ENCODE data around the gene ANKRD35. TPM values are rescaled to one million over a fixed set of nuclear protein-coding genes. Genes with fewer than 3 reads are reported as not detected.
A peak's percentile ranks its signal among the peaks of the same experiment; 100 is the strongest.

ANKRD35 gene
- total and polyA plus RNA-seq, 2 of the 8 experiments (the other 6 are each of a cell fraction or from before 2014, with no cell fraction given): 1.6 to 3.0 TPM

GRCh38 chr1:145927063-145927886 lies 41.6 kb upstream of the ANKRD35 start, which contains the start of gene RBM8A (continued):
- peak; percentile 79 for TF ChIP-seq TAF1 (IDR thresholded peaks at IDR 0.05; ENCODE audit: low read depth, low read length)
- no peak for TF ChIP-seq EZH2 (IDR thresholded peaks at IDR 0.05; ENCODE audit: low read depth, low read length, severe bottlenecking)
- TF ChIP-seq RXRA (IDR thresholded peaks at IDR 0.05; ENCODE audit: insufficient read depth, low read depth, low read length): no peak
- no peak for TF ChIP-seq RBBP5 (IDR thresholded peaks at IDR 0.05; ENCODE audit: borderline replicate concordance, low read depth, low read length)
- TF ChIP-seq RAD21 (IDR thresholded peaks at IDR 0.05 in 1 of 2, conservative IDR thresholded peaks at IDR 0.05 in 1 of 2; ENCODE audit: low read depth in 2 of 2, low read length in 2 of 2): no peak
- TF ChIP-seq HDAC2 (IDR thresholded peaks at IDR 0.05; ENCODE audit: borderline replicate concordance in 1 of 2, low read depth in 2 of 2, low read length in 2 of 2): peak; percentile 68 to 95; a peak in 2 of 4 replicates
- no peak for TF ChIP-seq CBX8 (IDR thresholded peaks at IDR 0.05; ENCODE audit: borderline replicate concordance, low read depth, low read length)
- TF ChIP-seq ATF2 (IDR thresholded peaks at IDR 0.05; ENCODE audit: low read length): no peak
- no peak for TF ChIP-seq BRCA1 (IDR thresholded peaks at IDR 0.05; ENCODE audit: low read depth, low read length)
- TF ChIP-seq TEAD4 (IDR thresholded peaks at IDR 0.05; ENCODE audit: low read depth, low read length): peak; percentile 25; the same call in 1 of the 2 replicates
- TF ChIP-seq E2F6 (IDR thresholded peaks at IDR 0.05): no peak
- TF ChIP-seq SP2 (IDR thresholded peaks at IDR 0.05; ENCODE audit: low read length): no peak
- TF ChIP-seq NRF1 (IDR thresholded peaks at IDR 0.05; ENCODE audit: low read depth, low read length): no peak
- peak; percentile 74 for TF ChIP-seq CHD2 (IDR thresholded peaks at IDR 0.05; ENCODE audit: low read length)
- no peak; the same call in none of the 2 replicates for TF ChIP-seq POLR2AphosphoS5 (IDR thresholded peaks at IDR 0.05; ENCODE audit: low read depth, low read length)
- no peak for TF ChIP-seq RFX5 (IDR thresholded peaks at IDR 0.05; ENCODE audit: borderline replicate concordance, low read depth, low read length)
- TF ChIP-seq MAX (IDR thresholded peaks at IDR 0.05): peak; percentile 48; the same call in 1 of the 2 replicates
- no peak for TF ChIP-seq USF2 (IDR thresholded peaks at IDR 0.05; ENCODE audit: low read length)
- peak; percentile 95 for TF ChIP-seq ASH2L (IDR thresholded peaks at IDR 0.05; ENCODE audit: low read length)
- TF ChIP-seq HDAC6 (IDR thresholded peaks at IDR 0.05; ENCODE audit: low read depth, low read length): no peak

Measured in H1 (cell line).